HT-29 (cell line): ENCODE measurements around the gene CCND3. TPM values are rescaled to one million over a fixed set of nuclear protein-coding genes. Genes with fewer than 3 reads are reported as not detected.

Source experiments
- DNase-seq: peaks from one replicate; pipeline ENCODE4 v3.0.0-alpha.2; 2015; ENCODE audit warnings: low spot score
- total RNA-seq: library from RNA; depleted of rRNA; stranded (reverse); fragments of >200 nt; shearing (Covaris generic); gene quantifications from 2 replicates; pipeline ENCODE4 v1.2.3, GENCODE V29; 2014; rRNA removed

The CCND3 gene
- 70.5 and 79.7 TPM in 2 replicates for total RNA-seq

- peak; percentile 94 for DNase-seq
Measured at GRCh38 chr6:41941280-41942066, at the start of gene CCND3. Gene CCND3 (minus strand): TSS chr6:41941808. CDS start chr6:41941649, 159 bp downstream.

GRCh38 chr6:41986339-41986738 lies 44.7 kb upstream of the CCND3 start:
- no peak for DNase-seq

GRCh38 chr6:41984623-41985022 lies 43.0 kb upstream of the CCND3 start:
- DNase-seq, result no peak

GRCh38 chr6:41976794-41977484 lies 35.3 kb upstream of the CCND3 start:
- DNase-seq, result no peak

- no peak for DNase-seq
Measured at GRCh38 chr6:41975276-41975675, 33.7 kb upstream of the CCND3 start.

GRCh38 chr6:41974281-41974825 lies 32.7 kb upstream of the CCND3 start:
- DNase-seq, result no peak

- DNase-seq, result no peak
Measured at GRCh38 chr6:41972826-41973225, 31.2 kb upstream of the CCND3 start.

- no peak for DNase-seq
Measured at GRCh38 chr6:41970436-41970846, 28.8 kb upstream of the CCND3 start.

GRCh38 chr6:41967312-41968287 lies 26.0 kb upstream of the CCND3 start:
- DNase-seq, result peak; percentile 48

GRCh38 chr6:41966961-41967311 lies 25.3 kb upstream of the CCND3 start:
- peak; percentile 19 for DNase-seq

- DNase-seq, result no peak
Measured at GRCh38 chr6:41966214-41966920, 24.8 kb upstream of the CCND3 start.

- DNase-seq, result no peak
Measured at GRCh38 chr6:41965429-41966213, 24.0 kb upstream of the CCND3 start.

- DNase-seq, result no peak
Measured at GRCh38 chr6:41964201-41964887, 22.7 kb upstream of the CCND3 start.

- no peak for DNase-seq
Measured at GRCh38 chr6:41963371-41963770, 21.8 kb upstream of the CCND3 start.

- no peak for DNase-seq
Measured at GRCh38 chr6:41960028-41960427, 18.4 kb upstream of the CCND3 start.

- no peak for DNase-seq
Measured at GRCh38 chr6:41958022-41958856, 16.6 kb upstream of the CCND3 start.

GRCh38 chr6:41957117-41957516 lies 15.5 kb upstream of the CCND3 start:
- no peak for DNase-seq

GRCh38 chr6:41955412-41955811 lies 13.8 kb upstream of the CCND3 start:
- DNase-seq, result no peak

- DNase-seq, result no peak
Measured at GRCh38 chr6:41954668-41955067, 13.1 kb upstream of the CCND3 start.
